Liver (tissue), 9 donors: ENCODE results near the gene FICD. TPM values are rescaled to one million over a fixed set of nuclear protein-coding genes. Genes with fewer than 3 reads are reported as not detected.

ENCODE experiments used
- DNase-seq: peaks from one replicate; pipeline ENCODE4 v3.0.0-alpha.2; 2017; ENCODE audit warnings: low spot score
- H3K27ac ChIP-seq, 2 donors: one replicate each; pipeline ENCODE4 v1.7.0; 2013; ENCODE audit warnings: inconsistent platforms in 2 of 2, low read length in 2 of 2, control low read depth in 1 of 2, low read depth in 1 of 2, mild to moderate bottlenecking in 1 of 2
- H3K27me3 ChIP-seq, 4 donors: one replicate each; pipeline versions ENCODE4 v1.6.1 to v1.7.0; 2013; ENCODE audit warnings: low read length in 3 of 4, inconsistent platforms in 1 of 4, mild to moderate bottlenecking in 1 of 4, moderate library complexity in 1 of 4; ENCODE audit not compliant: control insufficient read depth in 4 of 4, insufficient read depth in 4 of 4
- H3K36me3 ChIP-seq, 4 donors: one replicate each; pipeline versions ENCODE4 v1.6.1 to v1.7.0; 2013; ENCODE audit warnings: low read length in 3 of 4, mild to moderate bottlenecking in 3 of 4, low read depth in 1 of 4, moderate library complexity in 1 of 4; ENCODE audit not compliant: control insufficient read depth in 4 of 4, insufficient read depth in 3 of 4
- H3K4me1 ChIP-seq, 4 donors: one replicate each; pipeline versions ENCODE4 v1.6.1 to v1.7.0; 2013; ENCODE audit warnings: low read length in 3 of 4, mild to moderate bottlenecking in 3 of 4, moderate library complexity in 1 of 4; ENCODE audit not compliant: control insufficient read depth in 4 of 4, insufficient read depth in 4 of 4
- H3K4me3 ChIP-seq, 3 donors: one replicate each; pipeline versions ENCODE4 v1.6.1 to v1.7.0; 2013; ENCODE audit warnings: low read length in 3 of 3, control low read depth in 1 of 3, low read depth in 1 of 3, mild to moderate bottlenecking in 1 of 3
- H3K9ac ChIP-seq, 2 donors: one replicate each; pipeline ENCODE4 v1.7.0; 2013; ENCODE audit warnings: low read length in 2 of 2, mild to moderate bottlenecking in 2 of 2, moderate library complexity in 2 of 2, control low read depth in 1 of 2, low read depth in 1 of 2
- H3K9me3 ChIP-seq, 4 donors: one replicate each; pipeline versions ENCODE4 v1.6.1 to v1.7.0; 2013; ENCODE audit warnings: low read length in 3 of 4; ENCODE audit not compliant: control insufficient read depth in 4 of 4
- ATF3 ChIP-seq: IDR thresholded peaks from 2 replicates; pipeline ENCODE4 v1.6.1; 2016; ENCODE audit warnings: antibody characterized with exemption
- EGR1 ChIP-seq, 2 donors: IDR thresholded peaks; 2 replicates each; pipeline ENCODE4 v1.6.1; 2016 to 2018; ENCODE audit warnings: antibody characterized with exemption in 2 of 2, low read depth in 2 of 2
- FOXA1 ChIP-seq: IDR thresholded peaks from 2 replicates; pipeline ENCODE4 v1.6.1; 2016; ENCODE audit warnings: antibody characterized with exemption
- FOXA2 ChIP-seq: IDR thresholded peaks from 2 replicates; pipeline ENCODE4 v1.6.1; 2016; ENCODE audit warnings: antibody characterized with exemption
- GABPA ChIP-seq, 2 donors: IDR thresholded peaks in 1 of 2; conservative IDR thresholded peaks in 1 of 2; 2 replicates each; pipeline ENCODE4 v1.6.1; 2016; ENCODE audit warnings: antibody characterized with exemption in 2 of 2, mild to moderate bottlenecking in 1 of 2, moderate library complexity in 1 of 2
- HNF4A ChIP-seq, 2 donors: conservative IDR thresholded peaks; 2 replicates each; pipeline ENCODE4 v1.6.1; 2016; ENCODE audit warnings: antibody characterized with exemption in 2 of 2, mild to moderate bottlenecking in 2 of 2
- HNF4G ChIP-seq: IDR thresholded peaks from 2 replicates; pipeline ENCODE4 v1.6.1; 2016; ENCODE audit warnings: antibody characterized with exemption
- JUND ChIP-seq, 2 donors: IDR thresholded peaks; 2 replicates each; pipeline ENCODE4 v1.6.1; 2016; ENCODE audit warnings: antibody characterized with exemption in 2 of 2
- MAX ChIP-seq: IDR thresholded peaks from 2 replicates; pipeline ENCODE4 v1.6.1; 2016; ENCODE audit warnings: antibody characterized with exemption
- NR2F2 ChIP-seq: IDR thresholded peaks from 2 replicates; pipeline ENCODE4 v1.6.1; 2016; ENCODE audit warnings: antibody characterized with exemption
- RAD21 ChIP-seq, 2 donors: IDR thresholded peaks; 2 replicates each; pipeline ENCODE4 v1.6.1; 2016; ENCODE audit warnings: antibody characterized with exemption in 2 of 2, mild to moderate bottlenecking in 2 of 2
- REST ChIP-seq: IDR thresholded peaks from 2 replicates; pipeline ENCODE4 v1.6.1; 2016; ENCODE audit warnings: antibody characterized with exemption, mild to moderate bottlenecking
- SP1 ChIP-seq: IDR thresholded peaks from 2 replicates; pipeline ENCODE4 v1.6.1; 2018; ENCODE audit warnings: antibody characterized with exemption, mild to moderate bottlenecking
- TAF1 ChIP-seq: conservative IDR thresholded peaks from 2 replicates; pipeline ENCODE4 v1.6.1; 2016; ENCODE audit warnings: antibody characterized with exemption, mild to moderate bottlenecking
- ZBTB33 ChIP-seq: IDR thresholded peaks from 2 replicates; pipeline ENCODE4 v1.6.1; 2016; ENCODE audit warnings: antibody characterized with exemption
- WGBS: extraction: QIAGEN DNeasy Blood & Tissue Kit; methylation state at CpG from one replicate; pipeline ENCODE4 v1.1.7; 2013; 5-methylcytosine and 5-hydroxymethylcytosine counted together
- polyA plus RNA-seq, 2 donors: library from polyadenylated mRNA; stranded (reverse) in 1 of 2; unstranded in 1 of 2; fragments of 200-250 nt in 1 of 2; fragments of >200 nt in 1 of 2; fragmentation: Nextera tagmentation in 1 of 2; extraction: Ambion mirVana in 1 of 2; gene quantifications; one replicate each; pipeline versions ENCODE4 v1.2.1 to v1.2.3, GENCODE V29; 2013 to 2015
- total RNA-seq, 2 donors: library from RNA; depleted of rRNA; stranded (reverse); fragments of >200 nt; gene quantifications; one replicate each; pipeline ENCODE4 v1.2.3, GENCODE V29; 2014
- TF ChIP-seq, protein P1 (sequence below): fragments of 150-350 bp; IDR thresholded peaks from 2 replicates; pipeline ENCODE4 v1.5.1; 2017; ENCODE audit warnings: improper control_type of control experiment, low read depth, low read length; ENCODE audit not compliant: missing input control
- donor health status: healthy.
- donor health status: healthy.
- donor health status: healthy.
- donor health status: healthy.
- donor health status: healthy.

FICD gene
- total and polyA plus RNA-seq, 4 donors: 3.6 to 20.9 (median 6.6) TPM

DNA sequence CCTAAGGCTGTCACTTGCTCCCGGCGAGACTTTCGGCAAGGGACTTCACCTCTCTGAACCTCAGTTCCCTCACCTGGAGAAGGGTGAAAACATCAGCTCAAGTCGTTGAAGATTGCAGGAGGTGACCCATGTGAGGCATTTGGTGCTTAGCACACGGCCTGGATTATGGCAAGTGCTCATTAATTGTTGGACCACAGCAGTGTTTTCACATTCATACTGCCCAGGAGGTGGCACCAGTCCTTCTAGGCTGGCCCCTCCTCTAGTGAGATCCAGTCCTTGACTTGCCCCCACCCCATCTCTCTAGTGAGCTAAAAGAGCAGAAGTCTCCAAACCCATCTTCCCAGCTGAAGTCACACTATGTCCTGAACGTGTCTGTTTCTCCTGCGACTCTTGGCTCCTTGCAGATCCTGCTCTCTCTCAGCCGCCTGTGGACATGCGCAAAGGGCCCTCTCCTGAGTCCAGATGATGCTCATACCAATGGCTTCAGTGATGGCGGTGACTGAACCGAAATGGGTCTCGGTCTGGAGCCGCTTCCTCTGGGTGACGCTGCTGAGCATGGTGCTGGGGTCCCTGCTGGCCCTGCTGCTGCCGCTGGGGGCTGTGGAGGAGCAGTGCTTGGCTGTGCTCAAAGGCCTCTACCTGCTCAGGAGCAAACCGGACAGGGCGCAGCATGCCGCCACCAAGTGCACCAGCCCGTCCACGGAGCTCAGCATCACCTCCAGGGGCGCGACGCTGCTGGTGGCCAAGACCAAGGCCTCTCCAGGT lies 1.6 kb downstream of the FICD start:
- H3K9me3 ChIP-seq: no peaks in the 10 kb centered on the region
- TF ChIP-seq MAX: no peak
- TF ChIP-seq HNF4G: no peak
- TF ChIP-seq EGR1 (IDR thresholded peaks at IDR 0.05; ENCODE audit: low read depth in 2 of 2): no peak
- TF ChIP-seq, protein P1, sequence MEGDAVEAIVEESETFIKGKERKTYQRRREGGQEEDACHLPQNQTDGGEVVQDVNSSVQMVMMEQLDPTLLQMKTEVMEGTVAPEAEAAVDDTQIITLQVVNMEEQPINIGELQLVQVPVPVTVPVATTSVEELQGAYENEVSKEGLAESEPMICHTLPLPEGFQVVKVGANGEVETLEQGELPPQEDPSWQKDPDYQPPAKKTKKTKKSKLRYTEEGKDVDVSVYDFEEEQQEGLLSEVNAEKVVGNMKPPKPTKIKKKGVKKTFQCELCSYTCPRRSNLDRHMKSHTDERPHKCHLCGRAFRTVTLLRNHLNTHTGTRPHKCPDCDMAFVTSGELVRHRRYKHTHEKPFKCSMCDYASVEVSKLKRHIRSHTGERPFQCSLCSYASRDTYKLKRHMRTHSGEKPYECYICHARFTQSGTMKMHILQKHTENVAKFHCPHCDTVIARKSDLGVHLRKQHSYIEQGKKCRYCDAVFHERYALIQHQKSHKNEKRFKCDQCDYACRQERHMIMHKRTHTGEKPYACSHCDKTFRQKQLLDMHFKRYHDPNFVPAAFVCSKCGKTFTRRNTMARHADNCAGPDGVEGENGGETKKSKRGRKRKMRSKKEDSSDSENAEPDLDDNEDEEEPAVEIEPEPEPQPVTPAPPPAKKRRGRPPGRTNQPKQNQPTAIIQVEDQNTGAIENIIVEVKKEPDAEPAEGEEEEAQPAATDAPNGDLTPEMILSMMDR: no peak
- no peak for TF ChIP-seq FOXA1
- no peak for TF ChIP-seq HNF4A (conservative IDR thresholded peaks at IDR 0.05)
- peaks cover 7 to 17% (median 10%) of the 10 kb centered on the region in 4 donors for H3K4me1 ChIP-seq
- 93% methylated on average over 23 of the region's 23 CpGs for WGBS
- no peaks in the 10 kb centered on the region for H3K27me3 ChIP-seq
- H3K4me3 ChIP-seq: no peak overlapping the region
- no peak overlapping the region for H3K27ac ChIP-seq
- H3K9ac ChIP-seq: no peak overlapping the region
- peaks cover 12 to 38% (median 32%) of the 10 kb centered on the region in 4 donors for H3K36me3 ChIP-seq
- DNase-seq: no peak

DNA sequence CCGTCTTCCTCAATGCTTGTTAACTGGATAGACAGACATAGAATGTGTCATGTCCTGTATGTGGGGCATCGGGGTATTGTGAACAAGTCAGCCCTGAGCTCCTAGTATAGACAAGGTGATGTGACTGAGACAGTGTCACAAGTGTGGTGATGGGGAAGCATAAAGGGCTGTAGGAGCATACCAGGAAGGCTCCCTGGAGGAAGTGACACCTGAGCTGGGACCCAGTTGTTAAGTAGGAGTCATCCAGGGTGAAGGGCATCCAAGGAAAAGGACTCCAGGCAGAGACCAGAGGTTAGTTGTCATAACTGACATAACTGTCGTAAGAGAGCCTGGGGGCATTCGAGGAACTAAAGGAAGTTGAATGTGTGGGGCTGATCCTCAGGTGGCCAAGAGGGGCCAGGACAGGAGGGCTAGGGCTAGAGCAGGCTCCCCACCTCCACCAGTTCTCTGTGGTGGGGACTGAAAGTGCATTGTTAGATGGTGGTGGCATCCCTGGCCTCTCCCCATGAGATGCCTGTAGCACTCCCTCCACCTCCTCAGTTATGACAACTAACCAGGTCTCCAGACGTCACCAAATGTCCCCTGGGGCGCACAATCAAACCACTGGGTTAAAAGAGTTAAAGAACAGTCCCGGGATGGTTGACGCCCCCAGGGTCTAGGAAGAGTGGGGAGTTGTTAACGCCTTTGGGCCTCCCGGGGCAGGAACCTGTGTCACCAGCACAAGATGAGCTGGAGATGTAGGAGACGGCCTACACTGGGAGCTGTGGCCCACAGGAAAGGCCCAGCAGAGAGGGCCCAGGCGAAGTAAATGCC lies 2.4 kb downstream of the FICD start:
- H3K9ac ChIP-seq: no peak overlapping the region
- no peaks in the 10 kb centered on the region for H3K27me3 ChIP-seq
- 92% methylated on average over 12 of the region's 12 CpGs for WGBS
- no peak for TF ChIP-seq GABPA (IDR thresholded peaks at IDR 0.05 in 1 of 2, conservative IDR thresholded peaks at IDR 0.05 in 1 of 2)
- TF ChIP-seq NR2F2: no peak
- TF ChIP-seq FOXA2: no peak
- no peak for TF ChIP-seq SP1
- no peak for TF ChIP-seq RAD21 (IDR thresholded peaks at IDR 0.05)
- no peak for TF ChIP-seq MAX
- TF ChIP-seq HNF4G: no peak
- TF ChIP-seq ATF3: no peak
- H3K9me3 ChIP-seq: no peaks in the 10 kb centered on the region
- H3K36me3 ChIP-seq: peaks cover 12 to 46% (median 38%) of the 10 kb centered on the region in 4 donors
- H3K4me1 ChIP-seq: peaks cover 7 to 16% (median 10%) of the 10 kb centered on the region in 4 donors
- H3K27ac ChIP-seq: no peak overlapping the region
- no peak for DNase-seq
- no peak overlapping the region for H3K4me3 ChIP-seq

DNA sequence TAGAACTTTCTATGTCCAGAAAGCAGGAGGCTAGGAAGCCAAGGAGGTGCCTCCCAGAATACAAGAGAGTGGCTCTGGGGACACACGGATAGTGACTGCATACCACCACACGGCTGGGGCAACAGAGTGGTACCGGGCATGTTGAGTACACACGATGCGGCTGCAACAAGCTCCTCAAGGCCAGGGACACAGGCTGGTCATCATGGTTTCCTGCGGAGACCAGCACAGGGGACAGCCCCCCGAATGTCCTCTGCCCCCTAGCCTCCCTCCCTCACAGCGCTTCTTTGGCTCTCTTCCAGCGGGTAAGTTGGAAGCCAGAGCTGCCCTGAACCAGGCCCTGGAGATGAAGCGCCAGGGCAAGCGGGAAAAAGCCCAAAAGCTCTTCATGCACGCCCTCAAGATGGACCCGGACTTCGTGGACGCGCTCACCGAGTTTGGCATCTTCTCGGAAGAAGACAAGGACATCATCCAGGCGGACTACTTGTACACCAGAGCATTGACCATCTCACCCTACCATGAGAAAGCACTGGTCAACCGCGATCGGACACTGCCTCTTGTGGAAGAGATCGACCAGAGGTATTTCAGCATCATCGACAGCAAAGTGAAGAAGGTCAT lies 3.1 kb downstream of the FICD start:
- WGBS: 97% methylated on average over 24 of the region's 24 CpGs
- Histone ChIP-seq H3K9me3 (no peaks in the 10 kb centered on the region), H3K36me3 (peaks cover 13 to 53% (median 45%) of the 10 kb centered on the region in 4 donors), H3K27ac (no peak overlapping the region), H3K9ac (no peak overlapping the region), H3K4me1 (peaks cover 7 to 16% (median 10%) of the 10 kb centered on the region in 4 donors), H3K27me3 (no peaks in the 10 kb centered on the region), H3K4me3 (no peak overlapping the region)
- DNase-seq: no peak
- no peak for TF ChIP-seq REST
- TF ChIP-seq SP1: no peak
- no peak for TF ChIP-seq EGR1 (IDR thresholded peaks at IDR 0.05; ENCODE audit: low read depth in 2 of 2)
- no peak for TF ChIP-seq FOXA2
- no peak for TF ChIP-seq FOXA1
- TF ChIP-seq TAF1: no peak
- TF ChIP-seq JUND (IDR thresholded peaks at IDR 0.05): no peak
- TF ChIP-seq MAX: no peak
- no peak for TF ChIP-seq ZBTB33
